ENCODE results near the gene ST8SIA2.

The ST8SIA2 gene

GRCh38 chr15:92393980-92394308 is 263 bp downstream of the ST8SIA2 start:
- CTCF ChIA-PET: interaction anchor here (1.0 to 4.8 kb wide), 4 partner anchors 9 to 322 kb away, joined by 3 to 52 read pairs (median 4); no protein-coding TSS in a partner anchor
- TF ChIP-seq CTCF (IDR thresholded peaks at IDR 0.05; ENCODE audit: insufficient read depth, low read length, missing control alignments): no peak
- no peak for DNase-seq (ENCODE audit: low read depth, low spot score)
- peak overlapping the region; percentile 57 for H3K4me3 ChIP-seq (ENCODE audit: low read depth, low read length)
- POLR2A ChIA-PET: no interaction called here

GRCh38 chr15:92394309-92395097 is 822 bp downstream of the ST8SIA2 start:
- POLR2A ChIA-PET: no interaction called here
- CTCF ChIA-PET: interaction anchor here (1.1 to 4.8 kb wide), 3 partner anchors 11 to 321 kb away, joined by 3 to 52 read pairs (median 4); no protein-coding TSS in a partner anchor
- peak overlapping the region; percentile 57 for H3K4me3 ChIP-seq (ENCODE audit: low read depth, low read length)
- DNase-seq (ENCODE audit: low read depth, low spot score): no peak
- TF ChIP-seq CTCF (IDR thresholded peaks at IDR 0.05; ENCODE audit: insufficient read depth, low read length, missing control alignments): no peak

DNA sequence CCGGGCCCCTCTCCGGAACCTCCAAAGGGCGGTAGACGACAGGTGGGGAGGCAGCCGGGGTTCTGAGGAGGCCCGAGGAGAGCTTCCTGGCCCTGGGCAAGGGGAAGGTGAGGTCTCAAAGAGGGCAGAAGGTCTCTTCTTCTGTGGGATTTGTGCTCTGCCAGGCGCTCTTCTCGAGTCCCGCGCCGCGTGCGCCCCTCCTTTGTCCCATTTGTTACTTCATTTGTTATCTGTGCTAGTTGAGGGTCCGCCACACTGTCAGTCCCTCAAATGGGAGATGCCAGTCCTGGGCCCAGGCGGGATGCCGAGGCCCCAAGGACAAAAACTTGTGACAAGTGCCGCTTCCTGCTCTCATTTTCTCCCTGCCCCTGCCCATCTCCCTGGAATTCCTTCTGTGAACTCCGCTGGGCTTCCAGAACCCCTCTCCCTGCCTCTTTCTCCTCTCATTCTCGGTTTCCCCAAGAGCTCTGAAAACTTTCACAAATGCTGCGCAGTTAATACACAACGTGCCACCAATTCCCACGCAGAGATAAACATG is 1.5 kb downstream of the ST8SIA2 start:
- POLR2A ChIA-PET: no interaction called here
- no peak for TF ChIP-seq CTCF (IDR thresholded peaks at IDR 0.05; ENCODE audit: insufficient read depth, low read length, missing control alignments)
- CTCF ChIA-PET: interaction anchor here (1.1 kb wide), 1 partner anchor 13 kb away, joined by 4 read pairs; no protein-coding TSS in a partner anchor
- no peak for DNase-seq (ENCODE audit: low read depth, low spot score)
- peak overlapping the region; percentile 57 for H3K4me3 ChIP-seq (ENCODE audit: low read depth, low read length)

GRCh38 chr15:92399271-92399950 is 5.7 kb downstream of the ST8SIA2 start:
- DNase-seq (ENCODE audit: low read depth, low spot score): no peak
- ChIA-PET POLR2A (no interaction called here), CTCF (interaction anchor here (0.7 to 1.4 kb wide), 2 partner anchors 15 to 122 kb away, joined by 3 to 5 read pairs; no protein-coding TSS in a partner anchor)
- no peak overlapping the region for H3K4me3 ChIP-seq (ENCODE audit: low read depth, low read length)
- no peak for TF ChIP-seq CTCF (IDR thresholded peaks at IDR 0.05; ENCODE audit: insufficient read depth, low read length, missing control alignments)

DNA sequence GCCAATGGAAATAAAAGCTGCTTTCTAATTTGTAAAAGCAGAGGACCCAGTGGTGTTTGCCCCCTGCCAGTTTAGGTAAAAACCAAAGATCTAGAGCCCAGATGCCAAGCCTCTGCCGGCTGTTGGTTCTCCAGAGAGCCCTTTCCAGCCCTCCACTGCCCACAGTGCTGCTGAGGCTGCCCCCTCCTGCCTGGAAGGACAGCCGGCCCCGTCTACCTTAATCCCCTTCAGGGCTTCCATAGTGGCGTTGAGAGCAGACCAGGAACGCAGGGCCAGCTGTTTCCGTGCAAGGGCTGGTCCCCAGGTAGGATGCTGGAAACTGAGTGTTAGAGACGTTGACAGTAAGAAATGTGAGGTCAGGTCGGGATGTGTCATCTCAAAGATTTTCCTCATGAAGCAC is 6.9 kb downstream of the ST8SIA2 start:
- no peak for DNase-seq (ENCODE audit: low read depth, low spot score)
- POLR2A ChIA-PET: no interaction called here
- CTCF ChIA-PET: no interaction called here

More for the DNA sequence above, 6.9 kb downstream of the ST8SIA2 start:
- no peak overlapping the region for H3K4me3 ChIP-seq (ENCODE audit: low read depth, low read length)
- no peak for TF ChIP-seq CTCF (IDR thresholded peaks at IDR 0.05; ENCODE audit: insufficient read depth, low read length, missing control alignments)

Data from AG04449 (cell line).